Osteocyte (in vitro differentiated cells): ENCODE results near the gene SH3PXD2A. TPM values are rescaled to one million over a fixed set of nuclear protein-coding genes. Genes with fewer than 3 reads are reported as not detected.

Source experiments
- DNase-seq: peaks from one replicate; pipeline ENCODE4 v3.0.0; 2021; ENCODE audit warnings: mixed read lengths; ENCODE audit not compliant: unreplicated experiment; ENCODE audit errors: extremely low spot score
- H3K27ac Mint-ChIP-seq: one replicate; pipeline ENCODE4 v1.8.0; 2021; ENCODE audit warnings: mild to moderate bottlenecking, mixed read lengths; ENCODE audit not compliant: unreplicated experiment
- H3K27me3 Mint-ChIP-seq: one replicate; pipeline ENCODE4 v1.8.0; 2021; ENCODE audit warnings: mixed read lengths; ENCODE audit not compliant: unreplicated experiment
- H3K36me3 Mint-ChIP-seq: one replicate; pipeline ENCODE4 v1.8.0; 2021; ENCODE audit warnings: mixed read lengths; ENCODE audit not compliant: unreplicated experiment
- H3K4me1 Mint-ChIP-seq: one replicate; pipeline ENCODE4 v1.8.0; 2021; ENCODE audit warnings: mixed read lengths; ENCODE audit not compliant: unreplicated experiment
- H3K4me3 Mint-ChIP-seq: one replicate; pipeline ENCODE4 v1.8.0; 2021; ENCODE audit warnings: mild to moderate bottlenecking, moderate library complexity, mixed read lengths; ENCODE audit not compliant: unreplicated experiment
- H3K9me3 Mint-ChIP-seq: one replicate; pipeline ENCODE4 v1.8.0; 2021; ENCODE audit warnings: mixed read lengths; ENCODE audit not compliant: unreplicated experiment
- total RNA-seq: library from RNA; stranded (reverse); gene quantifications from 2 replicates; pipeline ENCODE4 v1.2.1, GENCODE V29; 2021
- TF ChIP-seq, protein P1 (sequence below): fragments of 200-600 bp; sonication (generic); IDR thresholded peaks from 2 replicates; pipeline ENCODE4 v1.5.0; 2021; ENCODE audit warnings: antibody characterized with exemption, mild to moderate bottlenecking, moderate library complexity

Gene SH3PXD2A
- total RNA-seq, 1 donor from 2014 or later: 43.0 TPM

DNA sequence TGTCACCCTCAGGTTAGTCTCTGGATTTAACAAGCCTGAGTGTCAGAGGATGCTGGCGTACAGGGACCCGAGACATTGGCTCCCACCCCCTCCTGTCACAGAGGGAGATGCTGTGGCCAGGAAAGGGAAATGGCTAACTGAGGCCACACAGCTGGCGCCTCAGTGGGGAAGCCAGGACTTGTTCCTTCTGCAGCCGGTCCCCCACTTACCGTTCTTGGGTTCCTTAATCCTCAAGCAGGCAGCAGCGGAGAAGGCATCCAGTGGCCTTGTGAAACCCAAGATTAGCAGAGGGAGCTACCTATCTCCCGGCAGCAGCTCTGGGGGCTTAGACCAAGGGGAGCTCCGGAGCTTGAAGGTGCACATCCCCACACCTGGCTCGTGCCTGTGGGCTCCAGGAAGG lies 296.5 kb downstream of the SH3PXD2A start:
- Mint-ChIP-seq H3K36me3 (no peaks in the 10 kb centered on the region), H3K27ac (no peak overlapping the region), H3K27me3 (peaks cover 37% of the 10 kb centered on the region), H3K4me1 (peaks cover 16% of the 10 kb centered on the region), H3K9me3 (no peaks in the 10 kb centered on the region), H3K4me3 (no peak overlapping the region)
- no peak for DNase-seq
- TF ChIP-seq, protein P1, sequence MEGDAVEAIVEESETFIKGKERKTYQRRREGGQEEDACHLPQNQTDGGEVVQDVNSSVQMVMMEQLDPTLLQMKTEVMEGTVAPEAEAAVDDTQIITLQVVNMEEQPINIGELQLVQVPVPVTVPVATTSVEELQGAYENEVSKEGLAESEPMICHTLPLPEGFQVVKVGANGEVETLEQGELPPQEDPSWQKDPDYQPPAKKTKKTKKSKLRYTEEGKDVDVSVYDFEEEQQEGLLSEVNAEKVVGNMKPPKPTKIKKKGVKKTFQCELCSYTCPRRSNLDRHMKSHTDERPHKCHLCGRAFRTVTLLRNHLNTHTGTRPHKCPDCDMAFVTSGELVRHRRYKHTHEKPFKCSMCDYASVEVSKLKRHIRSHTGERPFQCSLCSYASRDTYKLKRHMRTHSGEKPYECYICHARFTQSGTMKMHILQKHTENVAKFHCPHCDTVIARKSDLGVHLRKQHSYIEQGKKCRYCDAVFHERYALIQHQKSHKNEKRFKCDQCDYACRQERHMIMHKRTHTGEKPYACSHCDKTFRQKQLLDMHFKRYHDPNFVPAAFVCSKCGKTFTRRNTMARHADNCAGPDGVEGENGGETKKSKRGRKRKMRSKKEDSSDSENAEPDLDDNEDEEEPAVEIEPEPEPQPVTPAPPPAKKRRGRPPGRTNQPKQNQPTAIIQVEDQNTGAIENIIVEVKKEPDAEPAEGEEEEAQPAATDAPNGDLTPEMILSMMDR: no peak

DNA sequence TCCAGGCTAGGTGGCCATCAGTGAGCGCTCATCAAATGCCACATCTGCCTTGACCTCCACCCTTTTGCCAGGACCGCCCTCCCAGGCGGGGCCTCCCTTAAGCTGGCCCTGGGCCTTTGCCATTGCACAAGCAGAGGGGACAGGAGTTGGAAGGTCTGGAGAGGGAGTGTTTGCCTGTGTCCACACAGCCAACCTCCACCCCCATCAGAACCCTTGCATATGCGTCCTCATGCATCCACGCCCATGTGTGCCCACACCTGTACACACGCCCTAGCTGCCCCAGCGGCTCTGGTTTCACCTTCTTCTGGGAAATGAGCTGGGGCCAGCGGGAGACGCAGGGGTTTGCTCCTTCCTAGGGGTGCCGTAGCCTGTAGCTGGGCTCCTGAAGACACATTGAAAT lies 297.9 kb downstream of the SH3PXD2A start:
- no peak for DNase-seq
- no peak overlapping the region for H3K4me3 Mint-ChIP-seq
- H3K27ac Mint-ChIP-seq: no peak overlapping the region
- peaks cover 41% of the 10 kb centered on the region for H3K27me3 Mint-ChIP-seq
- TF ChIP-seq, protein P1: no peak
- H3K4me1 Mint-ChIP-seq: peaks cover 9% of the 10 kb centered on the region
- no peaks in the 10 kb centered on the region for H3K9me3 Mint-ChIP-seq
- no peaks in the 10 kb centered on the region for H3K36me3 Mint-ChIP-seq

- H3K27ac Mint-ChIP-seq: no peak overlapping the region
- TF ChIP-seq, protein P1: no peak
- H3K4me3 Mint-ChIP-seq: no peak overlapping the region
- H3K27me3 Mint-ChIP-seq: peaks cover 40% of the 10 kb centered on the region
- peaks cover 9% of the 10 kb centered on the region for H3K4me1 Mint-ChIP-seq
- H3K9me3 Mint-ChIP-seq: no peaks in the 10 kb centered on the region
- H3K36me3 Mint-ChIP-seq: no peaks in the 10 kb centered on the region
- DNase-seq: no peak
Measured at GRCh38 chr10:103556383-103557007, 298.9 kb downstream of the SH3PXD2A start.

- TF ChIP-seq, protein P1: no peak
- Mint-ChIP-seq H3K27me3 (peaks cover 38% of the 10 kb centered on the region), H3K27ac (no peak overlapping the region), H3K36me3 (no peaks in the 10 kb centered on the region), H3K4me3 (peak overlapping the region; percentile 54), H3K4me1 (peaks cover 9% of the 10 kb centered on the region), H3K9me3 (no peaks in the 10 kb centered on the region)
- DNase-seq: no peak
Measured at GRCh38 chr10:103555712-103556111, 299.7 kb downstream of the SH3PXD2A start.

DNA sequence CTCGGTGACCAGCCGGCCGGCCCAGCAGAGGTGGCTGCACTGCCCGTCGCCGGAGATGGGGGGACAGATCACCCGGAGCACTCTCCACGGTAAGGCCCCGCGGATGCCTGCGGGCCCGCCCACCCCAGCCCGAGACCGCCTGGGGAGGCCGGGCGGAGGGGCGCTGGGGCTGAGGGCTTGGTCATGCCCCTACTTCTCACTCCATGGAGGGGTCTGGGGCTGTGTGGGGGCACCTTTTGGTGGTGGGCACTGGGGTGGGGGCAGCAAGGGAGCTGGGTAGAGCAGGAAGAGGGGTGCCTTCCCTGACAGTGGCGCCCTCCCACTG lies 300.1 kb downstream of the SH3PXD2A start:
- H3K27me3 Mint-ChIP-seq: peaks cover 36% of the 10 kb centered on the region
- H3K4me3 Mint-ChIP-seq: peak overlapping the region; percentile 54
- no peak for DNase-seq
- H3K27ac Mint-ChIP-seq: no peak overlapping the region
- peaks cover 9% of the 10 kb centered on the region for H3K4me1 Mint-ChIP-seq
- TF ChIP-seq, protein P1: no peak
- no peaks in the 10 kb centered on the region for H3K36me3 Mint-ChIP-seq
- no peaks in the 10 kb centered on the region for H3K9me3 Mint-ChIP-seq
